ENCODE data around the gene HASPIN. TPM values are rescaled to one million over a fixed set of nuclear protein-coding genes. Genes with fewer than 3 reads are reported as not detected.
A peak's percentile ranks its signal among the peaks of the same experiment; 100 is the strongest.

The HASPIN gene
- total and polyA plus RNA-seq, 4 donors = 0.24 to 1.1 (median 0.51) TPM

DNA sequence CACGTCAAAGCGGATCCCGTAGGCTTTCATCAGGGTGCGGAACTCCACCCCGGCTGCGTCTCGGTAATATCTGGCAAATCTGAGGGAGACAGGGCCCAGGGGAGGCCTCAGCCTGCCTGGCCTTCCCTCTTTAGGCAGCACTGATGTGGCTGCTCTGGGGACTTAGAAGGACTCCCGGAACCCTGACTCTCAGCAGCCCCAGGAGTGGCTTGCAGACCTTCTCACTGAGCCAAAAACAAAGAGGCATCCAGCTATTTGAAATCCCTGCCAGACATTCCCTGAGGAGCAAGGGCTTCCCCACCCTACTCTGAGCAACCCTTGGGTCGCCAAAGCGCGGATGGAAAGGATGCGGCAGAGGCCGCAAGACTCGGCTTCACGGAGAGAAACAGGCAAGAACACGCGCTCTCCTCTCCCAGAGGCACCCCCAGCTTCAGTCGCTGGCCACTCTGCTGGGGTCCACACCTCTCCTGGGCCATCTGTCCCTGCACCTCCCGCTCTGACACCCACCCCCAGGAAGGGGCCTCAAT, 35.6 kb upstream of the HASPIN start:
- TF ChIP-seq, protein P1, sequence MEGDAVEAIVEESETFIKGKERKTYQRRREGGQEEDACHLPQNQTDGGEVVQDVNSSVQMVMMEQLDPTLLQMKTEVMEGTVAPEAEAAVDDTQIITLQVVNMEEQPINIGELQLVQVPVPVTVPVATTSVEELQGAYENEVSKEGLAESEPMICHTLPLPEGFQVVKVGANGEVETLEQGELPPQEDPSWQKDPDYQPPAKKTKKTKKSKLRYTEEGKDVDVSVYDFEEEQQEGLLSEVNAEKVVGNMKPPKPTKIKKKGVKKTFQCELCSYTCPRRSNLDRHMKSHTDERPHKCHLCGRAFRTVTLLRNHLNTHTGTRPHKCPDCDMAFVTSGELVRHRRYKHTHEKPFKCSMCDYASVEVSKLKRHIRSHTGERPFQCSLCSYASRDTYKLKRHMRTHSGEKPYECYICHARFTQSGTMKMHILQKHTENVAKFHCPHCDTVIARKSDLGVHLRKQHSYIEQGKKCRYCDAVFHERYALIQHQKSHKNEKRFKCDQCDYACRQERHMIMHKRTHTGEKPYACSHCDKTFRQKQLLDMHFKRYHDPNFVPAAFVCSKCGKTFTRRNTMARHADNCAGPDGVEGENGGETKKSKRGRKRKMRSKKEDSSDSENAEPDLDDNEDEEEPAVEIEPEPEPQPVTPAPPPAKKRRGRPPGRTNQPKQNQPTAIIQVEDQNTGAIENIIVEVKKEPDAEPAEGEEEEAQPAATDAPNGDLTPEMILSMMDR (IDR thresholded peaks at IDR 0.05; ENCODE audit: control extremely low read depth, extremely low read depth) = no peak
- H3K4me3 ChIP-seq = no peak overlapping the region
- no peak for ATAC-seq (ENCODE audit: insufficient read depth, low FRiP score)
- no peaks in the 10 kb centered on the region for H3K36me3 ChIP-seq (ENCODE audit: control insufficient read depth in 4 of 4, insufficient read depth in 4 of 4, low read length in 4 of 4)
- no peaks in the 10 kb centered on the region for H3K9me3 ChIP-seq (ENCODE audit: control insufficient read depth in 4 of 4, insufficient read depth in 3 of 4, low read length in 3 of 4)
- WGBS, 2 donors = 40 to 53% methylated on average over 19 of the region's 19 CpGs
- H3K27me3 ChIP-seq (ENCODE audit: control insufficient read depth in 3 of 3, insufficient read depth in 3 of 3, low read length in 2 of 3) = peaks cover 3 to 30% (median 4%) of the 10 kb centered on the region in 3 donors
- H3K4me1 ChIP-seq (ENCODE audit: control insufficient read depth in 5 of 5, insufficient read depth in 5 of 5, low read length in 5 of 5) = no peaks in the 10 kb centered on the region
- H3K9ac ChIP-seq (ENCODE audit: insufficient read depth in 1 of 2, low read length in 2 of 2) = no peak overlapping the region
- H3K27ac ChIP-seq (ENCODE audit: low read depth in 1 of 2, low read length in 1 of 2) = no peak overlapping the region
- no peak for DNase-seq

DNA sequence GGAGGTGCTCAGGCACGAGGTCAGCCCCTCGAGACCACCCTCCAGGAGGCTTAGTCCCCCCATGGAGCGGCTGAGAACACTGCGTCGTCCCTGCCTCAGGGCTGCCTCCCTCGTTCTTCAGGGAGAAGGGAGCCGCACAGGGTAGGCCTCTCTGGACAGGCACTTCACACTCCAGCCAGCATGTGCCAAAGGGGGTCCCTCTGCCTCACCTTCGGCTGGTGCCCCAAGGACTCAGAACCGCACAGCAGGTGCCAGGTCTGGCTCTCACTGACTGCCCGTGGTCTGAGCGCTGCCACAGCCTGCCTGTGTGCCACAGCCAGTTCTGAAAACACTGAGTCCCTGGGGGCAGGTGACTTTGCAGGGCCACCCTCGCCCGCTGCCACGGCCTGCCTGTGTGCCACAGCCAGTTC, 34.8 kb upstream of the HASPIN start:
- Histone ChIP-seq H3K9ac (ENCODE audit: insufficient read depth in 1 of 2, low read length in 2 of 2) (no peak overlapping the region), H3K27me3 (ENCODE audit: control insufficient read depth in 3 of 3, insufficient read depth in 3 of 3, low read length in 2 of 3) (peaks cover 3 to 30% (median 9%) of the 10 kb centered on the region in 3 donors), H3K4me1 (ENCODE audit: control insufficient read depth in 5 of 5, insufficient read depth in 5 of 5, low read length in 5 of 5) (no peaks in the 10 kb centered on the region), H3K27ac (ENCODE audit: low read depth in 1 of 2, low read length in 1 of 2) (peak overlapping the region in 1 of 2 donors; percentile 24), H3K36me3 (ENCODE audit: control insufficient read depth in 4 of 4, insufficient read depth in 4 of 4, low read length in 4 of 4) (no peaks in the 10 kb centered on the region), H3K9me3 (ENCODE audit: control insufficient read depth in 4 of 4, insufficient read depth in 3 of 4, low read length in 3 of 4) (no peaks in the 10 kb centered on the region), H3K4me3 (no peak overlapping the region)
- 75 to 87% methylated on average over 11 to 14 of the region's 14 CpGs for WGBS, 2 donors
- ATAC-seq (ENCODE audit: insufficient read depth, low FRiP score) (no peak), DNase-seq (no peak)
- TF ChIP-seq, protein P1 (IDR thresholded peaks at IDR 0.05; ENCODE audit: control extremely low read depth, extremely low read depth) = no peak

DNA sequence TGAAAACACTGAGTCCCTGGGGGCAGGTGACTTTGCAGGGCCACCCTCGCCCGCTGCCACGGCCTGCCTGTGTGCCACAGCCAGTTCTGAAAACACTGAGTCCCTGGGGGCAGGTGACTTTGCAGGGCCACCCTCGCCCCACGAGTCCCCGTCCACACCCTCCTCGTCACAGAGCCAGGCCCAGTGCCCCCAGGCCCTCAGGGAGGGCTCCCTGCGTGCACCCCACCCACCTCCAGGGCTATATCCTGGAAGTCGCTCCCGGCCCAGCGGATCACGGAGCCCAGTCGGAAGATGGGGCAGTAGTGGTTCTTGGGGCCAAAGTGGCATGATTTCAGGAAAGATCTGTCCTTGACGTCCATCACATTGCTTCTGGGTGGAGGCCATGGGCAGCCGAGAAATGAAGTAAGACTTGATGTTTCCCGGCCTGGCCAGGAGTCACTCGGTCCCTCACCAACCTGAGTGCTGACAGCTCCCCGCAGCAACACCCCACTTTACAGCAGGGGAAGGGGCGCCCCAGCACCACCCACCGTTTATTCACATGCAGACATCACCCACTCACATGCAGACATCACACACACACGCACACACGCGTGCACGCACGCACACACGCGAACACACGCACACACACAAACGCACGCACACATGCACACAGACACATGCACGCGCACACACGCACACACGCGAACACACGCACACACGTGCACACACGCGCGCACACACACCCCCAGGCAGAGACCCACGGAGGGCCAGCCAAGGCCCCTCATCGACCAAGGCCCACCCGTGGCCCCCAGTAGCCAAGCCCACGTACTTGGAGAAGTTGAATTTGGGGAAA, 34.2 kb upstream of the HASPIN start:
- DNase-seq (no peak), ATAC-seq (ENCODE audit: insufficient read depth, low FRiP score) (no peak)
- Histone ChIP-seq H3K4me1 (ENCODE audit: control insufficient read depth in 5 of 5, insufficient read depth in 5 of 5, low read length in 5 of 5) (no peaks in the 10 kb centered on the region), H3K27me3 (ENCODE audit: control insufficient read depth in 3 of 3, insufficient read depth in 3 of 3, low read length in 2 of 3) (peaks cover 3 to 27% (median 12%) of the 10 kb centered on the region in 3 donors), H3K9ac (ENCODE audit: insufficient read depth in 1 of 2, low read length in 2 of 2) (no peak overlapping the region), H3K9me3 (ENCODE audit: control insufficient read depth in 4 of 4, insufficient read depth in 3 of 4, low read length in 3 of 4) (no peaks in the 10 kb centered on the region), H3K4me3 (no peak overlapping the region), H3K36me3 (ENCODE audit: control insufficient read depth in 4 of 4, insufficient read depth in 4 of 4, low read length in 4 of 4) (no peaks in the 10 kb centered on the region), H3K27ac (ENCODE audit: low read depth in 1 of 2, low read length in 1 of 2) (no peak overlapping the region)
- 88 to 92% methylated on average over 41 to 44 of the region's 44 CpGs for WGBS, 2 donors
- TF ChIP-seq, protein P1 (IDR thresholded peaks at IDR 0.05; ENCODE audit: control extremely low read depth, extremely low read depth) = no peak

Measured in lung (tissue), 12 donors.